ENCODE measurements around the gene P3R3URF. TPM values are rescaled to one million over a fixed set of nuclear protein-coding genes. Genes with fewer than 3 reads are reported as not detected.
"Not testable (repeated sequence)": the region's sequence is repeated elsewhere in the genome, so short reads cannot be mapped to it uniquely, and the experiment has no call there.

P3R3URF gene
- total RNA-seq (not detected), polyA plus RNA-seq (ENCODE audit: insufficient read depth, low read depth, low replicate concordance) (not detected)
- long read RNA-seq, donor 1: 0 reads
- long read RNA-seq, donor 2: 0 reads
- long read RNA-seq, donor 3: 0 reads
- long read RNA-seq, donor 4: 0 reads
- long read RNA-seq, donor 5: 0 reads
- long read RNA-seq, donor 6: 0 reads
- long read RNA-seq, donor 7: 0 reads
- long read RNA-seq, donor 8: 0 reads
- long read RNA-seq, donor 9: 0 reads
- long read RNA-seq, donor 10: 0 reads

DNA sequence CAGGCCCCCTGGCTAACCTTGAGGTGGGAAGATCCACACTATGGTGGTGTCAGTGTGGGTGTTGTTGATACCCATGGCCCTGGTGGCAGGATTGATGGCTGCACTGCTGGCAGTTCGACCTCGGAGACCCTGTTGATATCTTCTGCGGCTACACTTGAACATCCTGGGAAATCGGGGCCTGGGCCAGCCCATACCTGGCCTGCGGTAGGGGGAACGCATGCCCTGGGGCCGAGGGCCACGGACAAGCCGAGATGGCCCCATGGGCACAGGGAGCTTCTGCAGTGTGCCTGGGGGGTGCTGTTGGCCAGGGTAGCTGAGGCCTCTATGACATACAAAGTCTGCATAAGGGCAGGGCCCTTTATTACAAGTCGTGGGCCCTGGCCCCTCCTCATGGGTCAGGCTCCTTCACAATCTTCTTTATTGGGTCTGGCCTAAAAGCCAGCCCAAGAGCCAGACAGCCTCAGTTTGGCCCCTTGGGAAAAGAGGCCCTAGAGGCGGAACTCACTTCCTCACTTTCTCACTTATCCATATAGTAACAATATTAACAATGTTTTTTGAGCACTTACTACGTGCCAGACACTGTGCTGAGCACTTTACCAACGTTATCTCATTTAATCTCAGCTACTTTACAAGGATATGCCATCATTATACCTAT is at the start of gene P3R3URF:
Gene P3R3URF, minus strand, starts transcription at position 278 of the 655 bp plus-strand sequence. Its CDS starts 17 bp downstream, at position 261.
- Histone ChIP-seq H3K27me3 (ENCODE audit: control insufficient read depth, insufficient read depth, low read length) (no peaks in the 10 kb centered on the region), H3K9me3 (ENCODE audit: control insufficient read depth in 2 of 3, insufficient read depth in 1 of 3, low read length in 3 of 3) (no peaks in the 10 kb centered on the region), H3K36me3 (ENCODE audit: control insufficient read depth in 2 of 3, insufficient read depth in 3 of 3, low read length in 3 of 3) (no peaks in the 10 kb centered on the region), H3K27ac (ENCODE audit: low read depth in 2 of 2, low read length in 2 of 2) (peak within 1 kb of the TSS; percentile 82 to 86), H3K4me3 (ENCODE audit: low read length in 3 of 3) (peak within 1 kb of the TSS in 1 of 3 donors; percentile 6), H3K4me1 (ENCODE audit: control insufficient read depth in 2 of 3, insufficient read depth in 2 of 3, low read depth in 1 of 3, low read length in 3 of 3) (peaks cover 2 to 36% (median 27%) of the 10 kb centered on the region in 3 donors), H3K9ac (ENCODE audit: low read length in 3 of 3) (peak within 1 kb of the TSS in 1 of 3 donors; percentile 71)
- intact Hi-C loops (cut with DNase I): no loop called here
- DNase-seq: no peak
- FAIRE-seq: no peak
- TF ChIP-seq, protein P1, sequence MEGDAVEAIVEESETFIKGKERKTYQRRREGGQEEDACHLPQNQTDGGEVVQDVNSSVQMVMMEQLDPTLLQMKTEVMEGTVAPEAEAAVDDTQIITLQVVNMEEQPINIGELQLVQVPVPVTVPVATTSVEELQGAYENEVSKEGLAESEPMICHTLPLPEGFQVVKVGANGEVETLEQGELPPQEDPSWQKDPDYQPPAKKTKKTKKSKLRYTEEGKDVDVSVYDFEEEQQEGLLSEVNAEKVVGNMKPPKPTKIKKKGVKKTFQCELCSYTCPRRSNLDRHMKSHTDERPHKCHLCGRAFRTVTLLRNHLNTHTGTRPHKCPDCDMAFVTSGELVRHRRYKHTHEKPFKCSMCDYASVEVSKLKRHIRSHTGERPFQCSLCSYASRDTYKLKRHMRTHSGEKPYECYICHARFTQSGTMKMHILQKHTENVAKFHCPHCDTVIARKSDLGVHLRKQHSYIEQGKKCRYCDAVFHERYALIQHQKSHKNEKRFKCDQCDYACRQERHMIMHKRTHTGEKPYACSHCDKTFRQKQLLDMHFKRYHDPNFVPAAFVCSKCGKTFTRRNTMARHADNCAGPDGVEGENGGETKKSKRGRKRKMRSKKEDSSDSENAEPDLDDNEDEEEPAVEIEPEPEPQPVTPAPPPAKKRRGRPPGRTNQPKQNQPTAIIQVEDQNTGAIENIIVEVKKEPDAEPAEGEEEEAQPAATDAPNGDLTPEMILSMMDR (IDR thresholded peaks at IDR 0.05; ENCODE audit: borderline replicate concordance, extremely low read depth, insufficient read depth): no peak

DNA sequence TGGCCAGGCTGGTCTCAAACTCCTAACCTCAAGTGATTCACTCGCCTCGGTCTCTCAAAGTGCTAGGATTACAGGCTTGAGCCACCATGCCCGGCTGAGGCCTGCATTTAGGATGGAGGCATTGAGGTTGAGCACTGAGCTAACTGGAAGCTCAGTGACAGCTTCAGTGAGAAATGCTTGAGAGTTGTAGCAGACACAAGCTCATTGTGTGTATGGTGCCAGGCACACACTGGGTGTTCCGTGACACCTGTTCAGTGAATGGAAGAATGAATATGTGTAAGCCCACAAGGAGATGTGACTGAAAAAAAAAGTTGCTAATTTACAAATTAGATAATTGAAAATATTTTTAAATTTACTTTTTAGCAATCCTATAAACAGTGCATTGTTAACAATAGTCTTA is 48.7 kb upstream of the P3R3URF start:
- intact Hi-C loops (cut with DNase I): loop anchor here (10.0 kb wide), 1 partner anchor 190 kb away; no protein-coding TSS in a partner anchor
- peaks cover 0 to 4% (median 0%) of the 10 kb centered on the region in 3 donors for H3K4me1 ChIP-seq (ENCODE audit: control insufficient read depth in 2 of 3, insufficient read depth in 2 of 3, low read depth in 1 of 3, low read length in 3 of 3)
- no peak for DNase-seq
- no peaks in the 10 kb centered on the region for H3K9me3 ChIP-seq (ENCODE audit: control insufficient read depth in 2 of 3, insufficient read depth in 1 of 3, low read length in 3 of 3)
- FAIRE-seq: no peak
- no peak overlapping the region for H3K4me3 ChIP-seq (ENCODE audit: low read length in 3 of 3)
- no peak overlapping the region for H3K9ac ChIP-seq (ENCODE audit: low read length in 3 of 3)
- TF ChIP-seq, protein P1 (IDR thresholded peaks at IDR 0.05; ENCODE audit: borderline replicate concordance, extremely low read depth, insufficient read depth): no peak
- H3K27me3 ChIP-seq (ENCODE audit: control insufficient read depth, insufficient read depth, low read length): no peaks in the 10 kb centered on the region
- no peak overlapping the region for H3K27ac ChIP-seq (ENCODE audit: low read depth in 2 of 2, low read length in 2 of 2)
- H3K36me3 ChIP-seq (ENCODE audit: control insufficient read depth in 2 of 3, insufficient read depth in 3 of 3, low read length in 3 of 3): no peaks in the 10 kb centered on the region

DNA sequence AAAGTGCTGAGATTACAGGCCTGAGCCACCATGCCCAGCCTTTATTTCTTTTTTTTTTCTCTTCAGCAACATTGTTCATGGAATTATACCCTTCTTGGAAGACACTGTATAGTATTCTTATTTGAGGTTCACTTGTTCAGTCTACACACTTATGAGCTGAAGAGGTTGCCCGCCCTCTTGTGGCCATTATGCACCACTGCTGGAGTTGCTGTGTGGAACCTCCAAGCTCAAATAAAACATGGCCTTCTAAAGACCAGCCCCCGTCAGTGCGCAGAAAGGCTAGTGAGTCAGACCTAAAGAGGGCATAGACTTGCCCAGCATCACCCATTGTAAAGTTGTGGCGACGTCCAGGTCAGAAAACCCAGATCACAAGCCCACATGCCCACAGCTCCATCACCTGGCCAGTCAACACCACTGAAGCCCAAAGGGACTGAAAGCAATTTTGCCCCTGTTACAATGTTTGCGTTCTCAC is 47.2 kb upstream of the P3R3URF start:
- FAIRE-seq: no peak
- intact Hi-C loops (cut with DNase I): loop anchor here (10.0 kb wide), 1 partner anchor 189 kb away; no protein-coding TSS in a partner anchor
- no peak overlapping the region for H3K9ac ChIP-seq (ENCODE audit: low read length in 3 of 3)
- peak; percentile 68 to 92 (median 76) for DNase-seq
- peaks cover 0 to 4% (median 0%) of the 10 kb centered on the region in 3 donors for H3K4me1 ChIP-seq (ENCODE audit: control insufficient read depth in 2 of 3, insufficient read depth in 2 of 3, low read depth in 1 of 3, low read length in 3 of 3)
- TF ChIP-seq, protein P1 (IDR thresholded peaks at IDR 0.05; ENCODE audit: borderline replicate concordance, extremely low read depth, insufficient read depth): peak; percentile 94
- no peak overlapping the region for H3K27ac ChIP-seq (ENCODE audit: low read depth in 2 of 2, low read length in 2 of 2)
- no peaks in the 10 kb centered on the region for H3K36me3 ChIP-seq (ENCODE audit: control insufficient read depth in 2 of 3, insufficient read depth in 3 of 3, low read length in 3 of 3)
- no peaks in the 10 kb centered on the region for H3K27me3 ChIP-seq (ENCODE audit: control insufficient read depth, insufficient read depth, low read length)
- no peaks in the 10 kb centered on the region for H3K9me3 ChIP-seq (ENCODE audit: control insufficient read depth in 2 of 3, insufficient read depth in 1 of 3, low read length in 3 of 3)
- no peak overlapping the region for H3K4me3 ChIP-seq (ENCODE audit: low read length in 3 of 3)

DNA sequence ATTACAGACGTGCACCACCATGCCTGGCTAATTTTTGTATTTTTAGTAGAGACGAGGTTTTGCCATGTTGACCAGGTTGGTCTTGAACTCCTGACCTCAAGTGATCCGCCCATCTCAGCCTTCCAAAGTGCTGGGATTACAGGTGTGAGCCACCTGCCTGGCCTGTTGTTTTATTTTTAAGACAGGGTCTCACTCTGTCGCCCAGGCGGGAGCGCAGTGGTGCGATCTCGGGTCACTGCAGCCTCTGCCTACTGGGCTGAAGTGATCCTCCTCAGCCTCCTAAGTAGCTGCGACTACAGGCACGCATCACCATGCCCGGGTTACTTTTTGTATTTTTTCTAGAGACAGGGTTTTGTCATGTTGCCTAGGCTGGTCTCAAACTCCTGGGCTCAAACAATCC is 46.8 kb upstream of the P3R3URF start:
- not testable (repeated sequence) for H3K27me3 ChIP-seq (ENCODE audit: control insufficient read depth, insufficient read depth, low read length); DNase-seq; H3K36me3 ChIP-seq (ENCODE audit: control insufficient read depth in 2 of 3, insufficient read depth in 3 of 3, low read length in 3 of 3); H3K9ac ChIP-seq (ENCODE audit: low read length in 3 of 3); FAIRE-seq; H3K27ac ChIP-seq (ENCODE audit: low read depth in 2 of 2, low read length in 2 of 2); H3K4me3 ChIP-seq (ENCODE audit: low read length in 3 of 3); H3K9me3 ChIP-seq (ENCODE audit: control insufficient read depth in 2 of 3, insufficient read depth in 1 of 3, low read length in 3 of 3); H3K4me1 ChIP-seq (ENCODE audit: control insufficient read depth in 2 of 3, insufficient read depth in 2 of 3, low read depth in 1 of 3, low read length in 3 of 3)
- intact Hi-C loops (cut with DNase I): loop anchor here (10.0 kb wide), 1 partner anchor 188 kb away; no protein-coding TSS in a partner anchor
